Liver (tissue), 3 donors: ENCODE results near the gene SDHB.

Experiments
- EGR1 ChIP-seq, 2 donors: IDR thresholded peaks; 2 replicates each; pipeline ENCODE4 v1.6.1; 2016 to 2018; ENCODE audit warnings: antibody characterized with exemption in 2 of 2, low read depth in 2 of 2
- GABPA ChIP-seq, 2 donors: IDR thresholded peaks in 1 of 2; conservative IDR thresholded peaks in 1 of 2; 2 replicates each; pipeline ENCODE4 v1.6.1; 2016; ENCODE audit warnings: antibody characterized with exemption in 2 of 2, mild to moderate bottlenecking in 1 of 2, moderate library complexity in 1 of 2
- HNF4A ChIP-seq, 2 donors: conservative IDR thresholded peaks; 2 replicates each; pipeline ENCODE4 v1.6.1; 2016; ENCODE audit warnings: antibody characterized with exemption in 2 of 2, mild to moderate bottlenecking in 2 of 2
- JUND ChIP-seq, 2 donors: IDR thresholded peaks; 2 replicates each; pipeline ENCODE4 v1.6.1; 2016; ENCODE audit warnings: antibody characterized with exemption in 2 of 2
- RAD21 ChIP-seq, 2 donors: IDR thresholded peaks; 2 replicates each; pipeline ENCODE4 v1.6.1; 2016; ENCODE audit warnings: antibody characterized with exemption in 2 of 2, mild to moderate bottlenecking in 2 of 2
- RXRA ChIP-seq, 2 donors: IDR thresholded peaks; 2 replicates each; pipeline ENCODE4 v1.6.1; 2017 to 2018; ENCODE audit warnings: antibody characterized with exemption in 2 of 2, mild to moderate bottlenecking in 1 of 2
- SP1 ChIP-seq: IDR thresholded peaks from 2 replicates; pipeline ENCODE4 v1.6.1; 2018; ENCODE audit warnings: antibody characterized with exemption, mild to moderate bottlenecking
- TAF1 ChIP-seq: conservative IDR thresholded peaks from 2 replicates; pipeline ENCODE4 v1.6.1; 2016; ENCODE audit warnings: antibody characterized with exemption, mild to moderate bottlenecking
- TF ChIP-seq, protein P1 (sequence below): fragments of 150-350 bp; IDR thresholded peaks from 2 replicates; pipeline ENCODE4 v1.5.1; 2017; ENCODE audit warnings: improper control_type of control experiment, low read depth, low read length; ENCODE audit not compliant: missing input control
- TF ChIP-seq, protein P2 (sequence below): IDR thresholded peaks from 2 replicates; pipeline ENCODE4 v1.6.1; 2016; ENCODE audit warnings: antibody characterized with exemption, mild to moderate bottlenecking
- TF ChIP-seq, protein P3 (sequence below): IDR thresholded peaks from 2 replicates; pipeline ENCODE4 v1.6.1; 2016; ENCODE audit warnings: antibody characterized with exemption
- TF ChIP-seq, protein P4 (sequence below): IDR thresholded peaks from 2 replicates; pipeline ENCODE4 v1.6.1; 2016; ENCODE audit warnings: antibody characterized with exemption
- TF ChIP-seq, protein P5 (sequence below): IDR thresholded peaks from 2 replicates; pipeline ENCODE4 v1.6.1; 2016; ENCODE audit warnings: antibody characterized with exemption
- donor health status: healthy.
- donor health status: healthy.

DNA sequence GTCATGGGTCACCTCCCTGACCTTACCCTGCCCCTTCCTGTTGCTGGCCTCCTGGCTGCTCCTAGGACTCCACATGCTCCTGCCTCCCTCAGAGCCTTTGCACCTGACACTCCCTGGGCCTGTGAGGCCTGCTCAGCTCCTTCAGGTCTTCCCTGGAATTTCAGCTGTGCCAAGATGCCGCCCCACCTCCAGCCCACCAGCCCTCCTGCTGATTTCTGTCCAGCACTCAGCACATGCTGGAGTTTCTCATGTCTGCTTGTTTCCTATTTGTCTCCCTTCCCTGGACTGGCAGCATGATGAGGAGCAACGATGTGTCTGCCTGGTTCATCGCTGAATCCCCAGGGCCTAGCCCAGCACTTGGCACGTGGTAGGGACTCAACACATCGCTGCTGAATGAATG is 76.5 kb downstream of the SDHB start:
- TF ChIP-seq, protein P1, sequence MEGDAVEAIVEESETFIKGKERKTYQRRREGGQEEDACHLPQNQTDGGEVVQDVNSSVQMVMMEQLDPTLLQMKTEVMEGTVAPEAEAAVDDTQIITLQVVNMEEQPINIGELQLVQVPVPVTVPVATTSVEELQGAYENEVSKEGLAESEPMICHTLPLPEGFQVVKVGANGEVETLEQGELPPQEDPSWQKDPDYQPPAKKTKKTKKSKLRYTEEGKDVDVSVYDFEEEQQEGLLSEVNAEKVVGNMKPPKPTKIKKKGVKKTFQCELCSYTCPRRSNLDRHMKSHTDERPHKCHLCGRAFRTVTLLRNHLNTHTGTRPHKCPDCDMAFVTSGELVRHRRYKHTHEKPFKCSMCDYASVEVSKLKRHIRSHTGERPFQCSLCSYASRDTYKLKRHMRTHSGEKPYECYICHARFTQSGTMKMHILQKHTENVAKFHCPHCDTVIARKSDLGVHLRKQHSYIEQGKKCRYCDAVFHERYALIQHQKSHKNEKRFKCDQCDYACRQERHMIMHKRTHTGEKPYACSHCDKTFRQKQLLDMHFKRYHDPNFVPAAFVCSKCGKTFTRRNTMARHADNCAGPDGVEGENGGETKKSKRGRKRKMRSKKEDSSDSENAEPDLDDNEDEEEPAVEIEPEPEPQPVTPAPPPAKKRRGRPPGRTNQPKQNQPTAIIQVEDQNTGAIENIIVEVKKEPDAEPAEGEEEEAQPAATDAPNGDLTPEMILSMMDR: no peak
- TF ChIP-seq RXRA (IDR thresholded peaks at IDR 0.05) (no peak), TAF1 (no peak), GABPA (IDR thresholded peaks at IDR 0.05 in 1 of 2, conservative IDR thresholded peaks at IDR 0.05 in 1 of 2) (no peak), HNF4A (conservative IDR thresholded peaks at IDR 0.05) (no peak), RAD21 (IDR thresholded peaks at IDR 0.05) (no peak), JUND (IDR thresholded peaks at IDR 0.05) (no peak), EGR1 (IDR thresholded peaks at IDR 0.05; ENCODE audit: low read depth in 2 of 2) (no peak), SP1 (no peak)
- TF ChIP-seq, protein P2, sequence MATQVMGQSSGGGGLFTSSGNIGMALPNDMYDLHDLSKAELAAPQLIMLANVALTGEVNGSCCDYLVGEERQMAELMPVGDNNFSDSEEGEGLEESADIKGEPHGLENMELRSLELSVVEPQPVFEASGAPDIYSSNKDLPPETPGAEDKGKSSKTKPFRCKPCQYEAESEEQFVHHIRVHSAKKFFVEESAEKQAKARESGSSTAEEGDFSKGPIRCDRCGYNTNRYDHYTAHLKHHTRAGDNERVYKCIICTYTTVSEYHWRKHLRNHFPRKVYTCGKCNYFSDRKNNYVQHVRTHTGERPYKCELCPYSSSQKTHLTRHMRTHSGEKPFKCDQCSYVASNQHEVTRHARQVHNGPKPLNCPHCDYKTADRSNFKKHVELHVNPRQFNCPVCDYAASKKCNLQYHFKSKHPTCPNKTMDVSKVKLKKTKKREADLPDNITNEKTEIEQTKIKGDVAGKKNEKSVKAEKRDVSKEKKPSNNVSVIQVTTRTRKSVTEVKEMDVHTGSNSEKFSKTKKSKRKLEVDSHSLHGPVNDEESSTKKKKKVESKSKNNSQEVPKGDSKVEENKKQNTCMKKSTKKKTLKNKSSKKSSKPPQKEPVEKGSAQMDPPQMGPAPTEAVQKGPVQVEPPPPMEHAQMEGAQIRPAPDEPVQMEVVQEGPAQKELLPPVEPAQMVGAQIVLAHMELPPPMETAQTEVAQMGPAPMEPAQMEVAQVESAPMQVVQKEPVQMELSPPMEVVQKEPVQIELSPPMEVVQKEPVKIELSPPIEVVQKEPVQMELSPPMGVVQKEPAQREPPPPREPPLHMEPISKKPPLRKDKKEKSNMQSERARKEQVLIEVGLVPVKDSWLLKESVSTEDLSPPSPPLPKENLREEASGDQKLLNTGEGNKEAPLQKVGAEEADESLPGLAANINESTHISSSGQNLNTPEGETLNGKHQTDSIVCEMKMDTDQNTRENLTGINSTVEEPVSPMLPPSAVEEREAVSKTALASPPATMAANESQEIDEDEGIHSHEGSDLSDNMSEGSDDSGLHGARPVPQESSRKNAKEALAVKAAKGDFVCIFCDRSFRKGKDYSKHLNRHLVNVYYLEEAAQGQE: no peak
- TF ChIP-seq, protein P3, sequence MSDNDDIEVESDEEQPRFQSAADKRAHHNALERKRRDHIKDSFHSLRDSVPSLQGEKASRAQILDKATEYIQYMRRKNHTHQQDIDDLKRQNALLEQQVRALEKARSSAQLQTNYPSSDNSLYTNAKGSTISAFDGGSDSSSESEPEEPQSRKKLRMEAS: no peak
- TF ChIP-seq, protein P4, sequence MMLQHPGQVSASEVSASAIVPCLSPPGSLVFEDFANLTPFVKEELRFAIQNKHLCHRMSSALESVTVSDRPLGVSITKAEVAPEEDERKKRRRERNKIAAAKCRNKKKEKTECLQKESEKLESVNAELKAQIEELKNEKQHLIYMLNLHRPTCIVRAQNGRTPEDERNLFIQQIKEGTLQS: no peak
- TF ChIP-seq, protein P5, sequence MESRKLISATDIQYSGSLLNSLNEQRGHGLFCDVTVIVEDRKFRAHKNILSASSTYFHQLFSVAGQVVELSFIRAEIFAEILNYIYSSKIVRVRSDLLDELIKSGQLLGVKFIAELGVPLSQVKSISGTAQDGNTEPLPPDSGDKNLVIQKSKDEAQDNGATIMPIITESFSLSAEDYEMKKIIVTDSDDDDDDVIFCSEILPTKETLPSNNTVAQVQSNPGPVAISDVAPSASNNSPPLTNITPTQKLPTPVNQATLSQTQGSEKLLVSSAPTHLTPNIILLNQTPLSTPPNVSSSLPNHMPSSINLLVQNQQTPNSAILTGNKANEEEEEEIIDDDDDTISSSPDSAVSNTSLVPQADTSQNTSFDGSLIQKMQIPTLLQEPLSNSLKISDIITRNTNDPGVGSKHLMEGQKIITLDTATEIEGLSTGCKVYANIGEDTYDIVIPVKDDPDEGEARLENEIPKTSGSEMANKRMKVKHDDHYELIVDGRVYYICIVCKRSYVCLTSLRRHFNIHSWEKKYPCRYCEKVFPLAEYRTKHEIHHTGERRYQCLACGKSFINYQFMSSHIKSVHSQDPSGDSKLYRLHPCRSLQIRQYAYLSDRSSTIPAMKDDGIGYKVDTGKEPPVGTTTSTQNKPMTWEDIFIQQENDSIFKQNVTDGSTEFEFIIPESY: no peak
